Measurements from ENCODE around the gene SLC25A21. TPM values are rescaled to one million over a fixed set of nuclear protein-coding genes. Genes with fewer than 3 reads are reported as not detected.

The SLC25A21 gene
- total RNA-seq, 2 experiments from 2014 or later = not detected

GRCh38 chr14:36659010-36659821 is 513.2 kb downstream of the SLC25A21 start:
- peaks cover 17% of the 10 kb centered on the region for H3K36me3 Mint-ChIP-seq (ENCODE audit: low read depth)
- H3K4me1 Mint-ChIP-seq = peaks cover 28% of the 10 kb centered on the region
- peaks cover 96% of the 10 kb centered on the region for H3K27me3 Mint-ChIP-seq
- no peak for DNase-seq
- H3K4me3 Mint-ChIP-seq = no peak overlapping the region
- no peaks in the 10 kb centered on the region for H3K9me3 Mint-ChIP-seq
- ChIA-PET POLR2A (no interaction called here), CTCF (no interaction called here)
- H3K27ac Mint-ChIP-seq = peak overlapping the region; percentile 34

GRCh38 chr14:36658123-36659009 is 514.0 kb downstream of the SLC25A21 start:
- Mint-ChIP-seq H3K4me1 (peaks cover 21% of the 10 kb centered on the region), H3K27me3 (peaks cover 95% of the 10 kb centered on the region), H3K9me3 (no peaks in the 10 kb centered on the region), H3K4me3 (no peak overlapping the region), H3K36me3 (ENCODE audit: low read depth) (peaks cover 13% of the 10 kb centered on the region), H3K27ac (no peak overlapping the region)
- CTCF ChIA-PET = no interaction called here
- POLR2A ChIA-PET = interaction anchor here (1.2 kb wide), 1 partner anchor 10 kb away, joined by 4 read pairs; no protein-coding TSS in a partner anchor
- no peak for DNase-seq

- Mint-ChIP-seq H3K4me3 (no peak overlapping the region), H3K36me3 (ENCODE audit: low read depth) (peaks cover 13% of the 10 kb centered on the region), H3K9me3 (no peaks in the 10 kb centered on the region), H3K27ac (no peak overlapping the region), H3K27me3 (peaks cover 95% of the 10 kb centered on the region), H3K4me1 (peaks cover 20% of the 10 kb centered on the region)
- ChIA-PET CTCF (no interaction called here), POLR2A (interaction anchor here (1.2 kb wide), 1 partner anchor 9 kb away, joined by 4 read pairs; no protein-coding TSS in a partner anchor)
- no peak for DNase-seq
Observed at GRCh38 chr14:36657399-36658122, 514.8 kb downstream of the SLC25A21 start.

GRCh38 chr14:36656687-36657398 is 515.6 kb downstream of the SLC25A21 start:
- no peak overlapping the region for H3K27ac Mint-ChIP-seq
- CTCF ChIA-PET = no interaction called here
- DNase-seq = no peak
- peaks cover 92% of the 10 kb centered on the region for H3K27me3 Mint-ChIP-seq
- peaks cover 15% of the 10 kb centered on the region for H3K4me1 Mint-ChIP-seq
- H3K36me3 Mint-ChIP-seq (ENCODE audit: low read depth) = peaks cover 13% of the 10 kb centered on the region
- peak overlapping the region; percentile 17 for H3K4me3 Mint-ChIP-seq
- POLR2A ChIA-PET = interaction anchor here (1.2 kb wide), 1 partner anchor 8 kb away, joined by 4 read pairs; no protein-coding TSS in a partner anchor
- H3K9me3 Mint-ChIP-seq = no peaks in the 10 kb centered on the region

GRCh38 chr14:36655963-36656686 is 516.3 kb downstream of the SLC25A21 start:
- peaks cover 11% of the 10 kb centered on the region for H3K36me3 Mint-ChIP-seq (ENCODE audit: low read depth)
- ChIA-PET CTCF (no interaction called here), POLR2A (no interaction called here)
- no peak overlapping the region for H3K27ac Mint-ChIP-seq
- no peak for DNase-seq
- peaks cover 90% of the 10 kb centered on the region for H3K27me3 Mint-ChIP-seq
- H3K4me3 Mint-ChIP-seq = no peak overlapping the region
- H3K9me3 Mint-ChIP-seq = no peaks in the 10 kb centered on the region
- H3K4me1 Mint-ChIP-seq = peaks cover 12% of the 10 kb centered on the region

GRCh38 chr14:36655571-36655962 is 516.8 kb downstream of the SLC25A21 start:
- H3K27ac Mint-ChIP-seq = no peak overlapping the region
- peaks cover 88% of the 10 kb centered on the region for H3K27me3 Mint-ChIP-seq
- ChIA-PET POLR2A (no interaction called here), CTCF (no interaction called here)
- H3K4me3 Mint-ChIP-seq = no peak overlapping the region
- H3K9me3 Mint-ChIP-seq = no peaks in the 10 kb centered on the region
- DNase-seq = no peak
- H3K36me3 Mint-ChIP-seq (ENCODE audit: low read depth) = peaks cover 9% of the 10 kb centered on the region
- H3K4me1 Mint-ChIP-seq = peaks cover 11% of the 10 kb centered on the region

- Mint-ChIP-seq H3K4me3 (no peak overlapping the region), H3K9me3 (no peaks in the 10 kb centered on the region), H3K27me3 (peaks cover 86% of the 10 kb centered on the region), H3K4me1 (peaks cover 11% of the 10 kb centered on the region), H3K36me3 (ENCODE audit: low read depth) (peaks cover 9% of the 10 kb centered on the region), H3K27ac (no peak overlapping the region)
- no peak for DNase-seq
- ChIA-PET POLR2A (no interaction called here), CTCF (no interaction called here)
Observed at GRCh38 chr14:36654794-36655381, 517.5 kb downstream of the SLC25A21 start.

GRCh38 chr14:36653962-36654793 is 518.2 kb downstream of the SLC25A21 start:
- CTCF ChIA-PET = no interaction called here
- H3K4me3 Mint-ChIP-seq = no peak overlapping the region
- no peak for DNase-seq

GRCh38 chr14:36653413-36653812 is 519.0 kb downstream of the SLC25A21 start:
- ChIA-PET CTCF (no interaction called here), POLR2A (no interaction called here)
- no peak overlapping the region for H3K4me3 Mint-ChIP-seq
- H3K27ac Mint-ChIP-seq = no peak overlapping the region
- H3K36me3 Mint-ChIP-seq (ENCODE audit: low read depth) = peaks cover 4% of the 10 kb centered on the region
- H3K27me3 Mint-ChIP-seq = peaks cover 86% of the 10 kb centered on the region
- no peaks in the 10 kb centered on the region for H3K9me3 Mint-ChIP-seq
- peaks cover 8% of the 10 kb centered on the region for H3K4me1 Mint-ChIP-seq
- no peak for DNase-seq

More at GRCh38 chr14:36653962-36654793, 518.2 kb downstream of the SLC25A21 start:
- Mint-ChIP-seq H3K4me1 (peaks cover 10% of the 10 kb centered on the region), H3K27ac (no peak overlapping the region), H3K27me3 (peaks cover 85% of the 10 kb centered on the region), H3K9me3 (no peaks in the 10 kb centered on the region), H3K36me3 (ENCODE audit: low read depth) (peaks cover 8% of the 10 kb centered on the region)
- POLR2A ChIA-PET = no interaction called here

GRCh38 chr14:36652542-36653201 is 519.7 kb downstream of the SLC25A21 start:
- Mint-ChIP-seq H3K4me3 (no peak overlapping the region), H3K27me3 (peaks cover 87% of the 10 kb centered on the region), H3K36me3 (ENCODE audit: low read depth) (peaks cover 8% of the 10 kb centered on the region), H3K4me1 (peaks cover 10% of the 10 kb centered on the region), H3K27ac (no peak overlapping the region), H3K9me3 (no peaks in the 10 kb centered on the region)
- POLR2A ChIA-PET = no interaction called here
- no peak for DNase-seq
- CTCF ChIA-PET = no interaction called here

All from activated CD4-positive, alpha-beta memory T cell treated with anti-CD3 and anti-CD28 coated beads, Interleukin-2, amount 10 ng/mL, durations not matched to agents 7 days and 5 days (primary cell).